Hepatocyte (in vitro differentiated cells): ENCODE results near the gene ISM2.

Experiments
- CTCF ChIP-seq: fragments of 200-600 bp; sonication (generic); IDR thresholded peaks from 2 replicates; pipeline ENCODE4 v1.5.1; 2016; ENCODE audit warnings: antibody characterized with exemption, mild to moderate bottlenecking; ENCODE audit not compliant: poor library complexity
- EZH2 ChIP-seq: fragments of 200-600 bp; sonication (generic); IDR thresholded peaks from 2 replicates; pipeline ENCODE4 v1.6.1; 2016; ENCODE audit warnings: antibody characterized with exemption, mild to moderate bottlenecking, borderline replicate concordance
- EZH2phosphoT487 ChIP-seq: fragments of 200-600 bp; sonication (generic); IDR thresholded peaks from one replicate; pipeline ENCODE4 v1.6.1; 2018; ENCODE audit warnings: antibody characterized with exemption, mild to moderate bottlenecking, low read depth, moderate library complexity; ENCODE audit not compliant: unreplicated experiment, severe bottlenecking

GRCh38 chr14:77541905-77542304, 43.3 kb upstream of the ISM2 start:
- TF ChIP-seq EZH2 (no peak), CTCF (no peak), EZH2phosphoT487 (no peak)
